Activated CD8-positive, alpha-beta memory T cell treated with anti-CD3 and anti-CD28 coated beads for 36 hours (primary cell): Measurements from ENCODE around the gene PCDH11Y. TPM values are rescaled to one million over a fixed set of nuclear protein-coding genes. Genes with fewer than 3 reads are reported as not detected.
"Not testable (repeated sequence)": the region's sequence is repeated elsewhere in the genome, so short reads cannot be mapped to it uniquely, and the experiment has no call there.

ENCODE experiments used
- CTCF ChIA-PET: fragments of 350-600 bp; sonication (Branson Sonifier 250); formaldehyde crosslinking; loops from one replicate; lab custom pipeline; 2021; ENCODE audit warnings: antibody characterized with exemption; lab: Charles Lee
- POLR2A ChIA-PET: fragments of 350-600 bp; sonication (Branson Sonifier 250); formaldehyde crosslinking; loops from one replicate; lab custom pipeline; 2021; ENCODE audit warnings: antibody characterized with exemption; lab: Charles Lee
- total RNA-seq, 2 experiments: library from RNA; stranded (reverse); gene quantifications; one replicate each; pipeline ENCODE4 v1.2.3, GENCODE V29; 2021

Gene PCDH11Y, protein sequence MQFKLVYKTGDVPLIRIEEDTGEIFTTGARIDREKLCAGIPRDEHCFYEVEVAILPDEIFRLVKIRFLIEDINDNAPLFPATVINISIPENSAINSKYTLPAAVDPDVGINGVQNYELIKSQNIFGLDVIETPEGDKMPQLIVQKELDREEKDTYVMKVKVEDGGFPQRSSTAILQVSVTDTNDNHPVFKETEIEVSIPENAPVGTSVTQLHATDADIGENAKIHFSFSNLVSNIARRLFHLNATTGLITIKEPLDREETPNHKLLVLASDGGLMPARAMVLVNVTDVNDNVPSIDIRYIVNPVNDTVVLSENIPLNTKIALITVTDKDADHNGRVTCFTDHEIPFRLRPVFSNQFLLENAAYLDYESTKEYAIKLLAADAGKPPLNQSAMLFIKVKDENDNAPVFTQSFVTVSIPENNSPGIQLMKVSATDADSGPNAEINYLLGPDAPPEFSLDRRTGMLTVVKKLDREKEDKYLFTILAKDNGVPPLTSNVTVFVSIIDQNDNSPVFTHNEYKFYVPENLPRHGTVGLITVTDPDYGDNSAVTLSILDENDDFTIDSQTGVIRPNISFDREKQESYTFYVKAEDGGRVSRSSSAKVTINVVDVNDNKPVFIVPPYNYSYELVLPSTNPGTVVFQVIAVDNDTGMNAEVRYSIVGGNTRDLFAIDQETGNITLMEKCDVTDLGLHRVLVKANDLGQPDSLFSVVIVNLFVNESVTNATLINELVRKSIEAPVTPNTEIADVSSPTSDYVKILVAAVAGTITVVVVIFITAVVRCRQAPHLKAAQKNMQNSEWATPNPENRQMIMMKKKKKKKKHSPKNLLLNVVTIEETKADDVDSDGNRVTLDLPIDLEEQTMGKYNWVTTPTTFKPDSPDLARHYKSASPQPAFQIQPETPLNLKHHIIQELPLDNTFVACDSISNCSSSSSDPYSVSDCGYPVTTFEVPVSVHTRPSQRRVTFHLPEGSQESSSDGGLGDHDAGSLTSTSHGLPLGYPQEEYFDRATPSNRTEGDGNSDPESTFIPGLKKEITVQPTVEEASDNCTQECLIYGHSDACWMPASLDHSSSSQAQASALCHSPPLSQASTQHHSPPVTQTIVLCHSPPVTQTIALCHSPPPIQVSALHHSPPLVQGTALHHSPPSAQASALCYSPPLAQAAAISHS (N-terminal part only)
- total RNA-seq = not detected

GRCh38 chrY:5000057-5000456 lies at the start of gene PCDH11Y:
PCDH11Y (plus strand) TSS chrY:5000296; CDS start chrY:5057100, 56,804 bp downstream.
- CTCF ChIA-PET, POLR2A ChIA-PET: not testable (repeated sequence)

GRCh38 chrY:4967894-4968293 lies 32.2 kb upstream of the PCDH11Y start:
- POLR2A ChIA-PET, CTCF ChIA-PET: not testable (repeated sequence)

DNA sequence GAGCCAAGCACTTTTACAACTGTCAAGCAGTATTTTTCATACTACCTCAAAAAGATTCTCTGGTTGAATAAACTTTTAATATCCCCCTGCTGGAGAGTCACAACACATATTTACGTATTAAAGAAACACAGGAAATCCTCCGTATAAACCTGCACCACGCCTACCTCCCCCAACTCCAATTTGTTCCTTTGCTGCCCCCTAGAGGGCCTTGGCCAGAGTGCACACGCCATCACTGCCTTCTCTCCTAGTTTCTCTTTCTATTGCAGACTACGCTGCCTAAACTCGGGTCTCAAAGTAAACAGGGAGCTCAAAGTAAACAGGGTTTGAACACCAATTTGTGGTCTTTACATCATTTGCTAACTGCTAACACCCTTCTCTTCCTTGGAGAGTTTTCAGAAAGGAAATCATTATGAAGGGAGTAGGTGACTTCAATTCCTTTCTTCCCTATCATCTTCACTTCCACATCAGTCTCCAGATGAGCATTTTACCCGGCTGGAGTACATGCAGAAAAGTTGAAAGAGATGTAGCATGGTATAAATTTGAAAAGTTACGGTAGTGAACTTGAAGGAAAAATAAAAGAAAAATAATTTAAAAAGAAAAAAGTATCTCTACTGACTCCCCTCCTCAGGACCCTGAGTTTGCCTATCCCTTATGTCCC lies 8.2 kb upstream of the PCDH11Y start:
- POLR2A ChIA-PET, CTCF ChIA-PET: not testable (repeated sequence)

GRCh38 chrY:4994892-4995291 lies 5.2 kb upstream of the PCDH11Y start:
- POLR2A ChIA-PET, CTCF ChIA-PET: not testable (repeated sequence)

- POLR2A ChIA-PET, CTCF ChIA-PET: not testable (repeated sequence)
Observed at GRCh38 chrY:5002476-5003184, 2.5 kb downstream of the PCDH11Y start.

GRCh38 chrY:5038972-5039523 lies 39.0 kb downstream of the PCDH11Y start:
- POLR2A ChIA-PET = not testable (repeated sequence)

DNA sequence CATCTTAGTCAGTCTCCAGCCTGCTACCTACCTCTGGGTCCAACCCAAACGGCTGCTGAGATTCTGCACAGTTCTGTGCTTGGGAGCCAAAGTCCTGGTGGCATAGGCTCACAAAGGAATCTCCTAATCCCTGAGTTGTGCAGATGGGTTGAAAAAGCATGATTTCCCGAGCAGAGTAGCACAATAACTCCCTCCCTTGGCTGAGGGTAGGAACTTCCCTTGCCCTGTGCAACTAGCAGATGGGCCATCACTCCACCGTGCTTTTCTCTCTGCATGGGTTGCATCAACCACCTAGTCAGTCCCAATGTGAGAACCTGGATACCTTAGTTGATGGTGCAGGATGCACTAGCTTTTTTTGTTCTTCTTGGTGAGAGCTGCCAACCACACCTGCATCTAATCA lies 82.9 kb downstream of the PCDH11Y start:
- CTCF ChIA-PET, POLR2A ChIA-PET: not testable (repeated sequence)

More at GRCh38 chrY:5038972-5039523, 39.0 kb downstream of the PCDH11Y start:
- CTCF ChIA-PET = not testable (repeated sequence)

GRCh38 chrY:5182998-5183397 lies 182.9 kb downstream of the PCDH11Y start:
- POLR2A ChIA-PET, CTCF ChIA-PET: not testable (repeated sequence)

GRCh38 chrY:5215116-5215515 lies 215.0 kb downstream of the PCDH11Y start:
- POLR2A ChIA-PET, CTCF ChIA-PET: not testable (repeated sequence)

DNA sequence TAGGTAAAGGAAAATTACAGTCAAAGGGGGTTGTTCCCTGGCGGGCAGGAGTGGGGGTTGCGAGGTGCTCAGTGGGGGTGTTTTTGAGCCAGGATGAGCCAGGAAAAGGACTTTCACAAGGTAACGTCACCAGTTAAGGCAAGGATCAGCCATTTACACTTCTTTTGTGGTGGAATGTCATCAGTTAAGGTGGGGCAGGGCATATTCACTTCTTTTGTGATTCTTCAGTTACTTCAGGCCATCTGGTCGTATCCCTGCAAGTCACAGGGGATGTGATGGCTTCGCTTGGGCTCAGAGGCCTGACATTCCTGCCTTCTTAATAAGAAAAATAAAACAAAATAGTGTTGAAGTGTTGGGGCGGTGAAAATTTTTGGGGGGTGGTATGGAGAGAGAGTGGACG lies 324.8 kb downstream of the PCDH11Y start:
- CTCF ChIA-PET, POLR2A ChIA-PET: not testable (repeated sequence)

GRCh38 chrY:5342220-5342619 lies 342.1 kb downstream of the PCDH11Y start:
- POLR2A ChIA-PET, CTCF ChIA-PET: not testable (repeated sequence)

GRCh38 chrY:5543705-5544104 lies 543.6 kb downstream of the PCDH11Y start:
- POLR2A ChIA-PET, CTCF ChIA-PET: not testable (repeated sequence)

GRCh38 chrY:5638589-5638988 lies 638.5 kb downstream of the PCDH11Y start:
- POLR2A ChIA-PET, CTCF ChIA-PET: not testable (repeated sequence)

DNA sequence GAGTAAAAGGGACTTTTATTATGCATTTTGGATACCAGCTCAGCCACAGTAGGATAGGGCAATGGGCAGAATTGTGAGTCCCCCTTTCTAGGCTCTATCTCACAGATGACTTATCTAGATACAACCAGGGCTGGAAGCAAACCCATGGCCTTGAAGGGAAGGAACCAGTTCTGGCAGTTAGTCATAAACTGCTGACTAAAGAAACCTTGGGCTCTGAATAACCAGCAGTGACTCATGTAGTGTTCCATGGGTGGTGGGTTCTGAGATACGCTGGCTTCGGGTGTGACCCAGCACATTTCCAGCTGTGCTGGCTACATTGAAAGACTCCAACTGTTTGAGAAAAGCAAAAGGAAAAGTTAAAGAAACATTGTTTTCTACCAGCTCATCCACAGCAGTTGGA lies 679.2 kb downstream of the PCDH11Y start:
- POLR2A ChIA-PET, CTCF ChIA-PET: not testable (repeated sequence)

- POLR2A ChIA-PET, CTCF ChIA-PET: not testable (repeated sequence)
Observed at GRCh38 chrY:5708727-5709126, 708.6 kb downstream of the PCDH11Y start.

GRCh38 chrY:5709788-5710381 lies 709.8 kb downstream of the PCDH11Y start:
- CTCF ChIA-PET, POLR2A ChIA-PET: not testable (repeated sequence)

- POLR2A ChIA-PET = not testable (repeated sequence)
Observed at GRCh38 chrY:5761403-5761802, 761.3 kb downstream of the PCDH11Y start.

GRCh38 chrY:5776485-5776884 lies 776.4 kb downstream of the PCDH11Y start:
- CTCF ChIA-PET, POLR2A ChIA-PET: not testable (repeated sequence)

More at GRCh38 chrY:5761403-5761802, 761.3 kb downstream of the PCDH11Y start:
- CTCF ChIA-PET = not testable (repeated sequence)
